ENCODE data around the gene DR1. TPM values are rescaled to one million over a fixed set of nuclear protein-coding genes. Genes with fewer than 3 reads are reported as not detected.
"Not testable (repeated sequence)": the region's sequence is repeated elsewhere in the genome, so short reads cannot be mapped to it uniquely, and the experiment has no call there.

The DR1 gene
- total and polyA plus RNA-seq, 8 donors = 3.3 to 26.0 (median 14.0) TPM

GRCh38 chr1:93350875-93351274 is 5.2 kb downstream of the DR1 start:
- Histone ChIP-seq H3K9me3 (no peaks in the 10 kb centered on the region), H3K4me1 (peaks cover 18 to 28% (median 23%) of the 10 kb centered on the region in 3 donors), H3K27me3 (no peaks in the 10 kb centered on the region), H3K27ac (no peak overlapping the region), H3K36me3 (peaks cover 0 to 15% (median 0%) of the 10 kb centered on the region in 3 donors), H3K4me3 (no peak overlapping the region)
- no peak for TF ChIP-seq CTCF (IDR thresholded peaks at IDR 0.05)
- WGBS, 2 donors = 75 to 85% methylated on average over 1 of the region's 1 CpG
- intact Hi-C loops (cut with DNase I) = no loop called here
- DNase-seq (no peak), FAIRE-seq (no peak), ATAC-seq (no peak)

GRCh38 chr1:93351346-93351745 is 5.6 kb downstream of the DR1 start:
- H3K4me3 ChIP-seq; DNase-seq; H3K27ac ChIP-seq; H3K9me3 ChIP-seq; FAIRE-seq; H3K27me3 ChIP-seq; intact Hi-C loops (cut with DNase I); ATAC-seq: not testable (repeated sequence)
- 69 to 74% methylated on average over 7 of the region's 7 CpGs for WGBS, 2 donors
- Histone ChIP-seq H3K4me1 (peaks cover 18 to 28% (median 23%) of the 10 kb centered on the region in 3 donors), H3K36me3 (peaks cover 0 to 15% (median 0%) of the 10 kb centered on the region in 3 donors)

GRCh38 chr1:93352376-93352775 is 6.7 kb downstream of the DR1 start:
- peaks cover 18 to 28% (median 23%) of the 10 kb centered on the region in 3 donors for H3K4me1 ChIP-seq

GRCh38 chr1:93353286-93353685 is 7.6 kb downstream of the DR1 start:
- no peak for TF ChIP-seq CTCF (IDR thresholded peaks at IDR 0.05)
- peaks cover 0 to 15% (median 0%) of the 10 kb centered on the region in 3 donors for H3K36me3 ChIP-seq
- H3K4me1 ChIP-seq = peaks cover 18 to 28% (median 23%) of the 10 kb centered on the region in 3 donors
- no peak overlapping the region for H3K4me3 ChIP-seq
- ATAC-seq (no peak), FAIRE-seq (no peak), DNase-seq (no peak)
- H3K9me3 ChIP-seq = no peaks in the 10 kb centered on the region
- H3K27me3 ChIP-seq = no peaks in the 10 kb centered on the region
- H3K27ac ChIP-seq = no peak overlapping the region
- 54 to 56% methylated on average over 1 of the region's 1 CpG for WGBS, 2 donors
- intact Hi-C loops (cut with DNase I) = no loop called here

More at GRCh38 chr1:93352376-93352775, 6.7 kb downstream of the DR1 start:
- intact Hi-C loops (cut with DNase I) = no loop called here
- Histone ChIP-seq H3K27me3 (no peaks in the 10 kb centered on the region), H3K27ac (no peak overlapping the region), H3K36me3 (peaks cover 0 to 15% (median 0%) of the 10 kb centered on the region in 3 donors), H3K4me3 (no peak overlapping the region), H3K9me3 (no peaks in the 10 kb centered on the region)
- ATAC-seq (no peak), DNase-seq (no peak), FAIRE-seq (no peak)
- TF ChIP-seq CTCF (IDR thresholded peaks at IDR 0.05) = no peak

DNA sequence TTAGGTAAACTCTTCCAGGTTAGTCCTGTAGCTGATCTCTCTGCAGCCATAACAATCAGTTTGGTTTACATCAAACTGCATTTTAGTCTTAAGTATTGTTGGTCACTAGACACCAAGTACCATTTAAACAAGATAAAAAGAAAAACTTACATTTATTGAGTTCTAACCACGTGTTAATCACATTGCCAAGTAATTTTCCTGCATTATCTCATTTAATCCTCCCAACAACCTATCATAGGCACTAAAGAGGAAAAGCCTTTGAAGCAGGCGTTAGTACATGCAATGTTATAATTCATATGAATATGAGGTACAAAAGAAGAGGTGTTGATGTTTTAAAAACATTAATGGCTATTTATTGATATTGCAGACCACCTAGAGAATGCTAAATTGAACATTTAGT is 9.0 kb downstream of the DR1 start:
- intact Hi-C loops (cut with DNase I) = no loop called here
- no peaks in the 10 kb centered on the region for H3K27me3 ChIP-seq
- H3K36me3 ChIP-seq = peaks cover 0 to 15% (median 0%) of the 10 kb centered on the region in 3 donors
- no peaks in the 10 kb centered on the region for H3K9me3 ChIP-seq
- H3K4me1 ChIP-seq = peaks cover 13 to 21% (median 15%) of the 10 kb centered on the region in 3 donors
- no peak for FAIRE-seq
- H3K27ac ChIP-seq = no peak overlapping the region
- no peak for DNase-seq
- H3K4me3 ChIP-seq = no peak overlapping the region
- no peak for ATAC-seq
- no peak for TF ChIP-seq CTCF (IDR thresholded peaks at IDR 0.05)
- 37 to 71% methylated on average over 2 of the region's 2 CpGs for WGBS, 2 donors

All from pancreas (tissue), 10 donors.